ENCODE data around the gene ASS1.

The ASS1 gene

DNA sequence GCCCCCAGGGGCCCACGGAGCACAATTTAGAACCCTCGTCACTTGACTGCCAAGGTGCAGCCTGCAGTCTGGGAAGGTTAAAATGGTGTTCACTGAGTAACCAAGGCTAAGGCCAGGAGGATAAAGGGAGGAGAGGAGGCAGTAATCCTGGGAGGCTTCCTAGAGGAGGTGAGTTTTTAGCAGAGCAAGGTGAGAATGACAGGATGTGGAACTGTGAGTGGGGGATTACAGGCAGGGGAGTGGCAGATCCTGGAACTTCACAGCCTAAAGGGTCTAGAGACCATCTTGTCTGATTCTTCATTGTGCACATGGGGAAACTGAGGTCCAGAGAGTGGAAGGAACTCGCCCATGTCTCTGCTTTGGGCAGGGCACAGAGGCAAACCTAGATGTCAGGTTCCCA lies 42.5 kb upstream of the ASS1 start:
- H3K27ac ChIP-seq: no peak overlapping the region
- TF ChIP-seq, protein P1, sequence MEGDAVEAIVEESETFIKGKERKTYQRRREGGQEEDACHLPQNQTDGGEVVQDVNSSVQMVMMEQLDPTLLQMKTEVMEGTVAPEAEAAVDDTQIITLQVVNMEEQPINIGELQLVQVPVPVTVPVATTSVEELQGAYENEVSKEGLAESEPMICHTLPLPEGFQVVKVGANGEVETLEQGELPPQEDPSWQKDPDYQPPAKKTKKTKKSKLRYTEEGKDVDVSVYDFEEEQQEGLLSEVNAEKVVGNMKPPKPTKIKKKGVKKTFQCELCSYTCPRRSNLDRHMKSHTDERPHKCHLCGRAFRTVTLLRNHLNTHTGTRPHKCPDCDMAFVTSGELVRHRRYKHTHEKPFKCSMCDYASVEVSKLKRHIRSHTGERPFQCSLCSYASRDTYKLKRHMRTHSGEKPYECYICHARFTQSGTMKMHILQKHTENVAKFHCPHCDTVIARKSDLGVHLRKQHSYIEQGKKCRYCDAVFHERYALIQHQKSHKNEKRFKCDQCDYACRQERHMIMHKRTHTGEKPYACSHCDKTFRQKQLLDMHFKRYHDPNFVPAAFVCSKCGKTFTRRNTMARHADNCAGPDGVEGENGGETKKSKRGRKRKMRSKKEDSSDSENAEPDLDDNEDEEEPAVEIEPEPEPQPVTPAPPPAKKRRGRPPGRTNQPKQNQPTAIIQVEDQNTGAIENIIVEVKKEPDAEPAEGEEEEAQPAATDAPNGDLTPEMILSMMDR (conservative IDR thresholded peaks at IDR 0.05): no peak

DNA sequence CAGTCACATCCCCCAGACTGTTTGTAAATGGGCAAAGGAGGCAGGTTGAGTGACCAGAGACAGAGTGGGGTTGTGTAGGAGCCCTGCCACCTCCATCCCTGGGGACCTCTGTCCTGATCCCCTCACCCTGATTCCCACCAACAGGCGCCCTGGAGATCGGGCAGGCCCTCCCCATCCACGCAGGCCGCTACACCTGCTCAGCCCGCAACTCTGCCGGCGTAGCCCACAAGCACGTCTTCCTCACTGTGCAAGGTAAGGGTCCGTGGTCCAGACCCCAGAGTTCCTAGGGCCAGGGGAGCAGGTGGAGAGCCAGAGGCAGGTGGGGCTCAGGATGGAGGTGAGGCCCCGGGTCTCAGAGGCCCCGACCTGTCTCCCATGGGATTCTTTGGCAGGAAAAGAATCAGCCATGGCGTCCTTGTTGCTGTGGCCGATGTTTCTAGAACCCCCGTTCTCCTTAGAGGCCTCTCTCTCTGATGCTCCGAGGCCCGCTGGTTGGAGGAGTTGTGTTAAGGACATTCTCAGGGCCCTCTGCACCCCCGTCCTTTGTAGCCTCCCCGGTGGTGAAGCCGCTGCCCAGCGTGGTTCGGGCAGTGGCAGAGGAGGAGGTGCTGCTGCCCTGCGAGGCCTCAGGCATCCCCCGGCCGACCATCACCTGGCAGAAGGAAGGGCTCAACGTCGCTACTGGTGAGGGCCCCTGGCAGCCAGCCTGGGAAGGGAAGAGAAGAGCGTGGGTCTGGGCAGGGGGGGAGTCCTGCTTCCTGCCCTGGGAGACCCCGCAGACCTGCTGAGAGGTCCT lies 41.9 kb upstream of the ASS1 start:
- TF ChIP-seq, protein P1 (conservative IDR thresholded peaks at IDR 0.05): no peak

DNA sequence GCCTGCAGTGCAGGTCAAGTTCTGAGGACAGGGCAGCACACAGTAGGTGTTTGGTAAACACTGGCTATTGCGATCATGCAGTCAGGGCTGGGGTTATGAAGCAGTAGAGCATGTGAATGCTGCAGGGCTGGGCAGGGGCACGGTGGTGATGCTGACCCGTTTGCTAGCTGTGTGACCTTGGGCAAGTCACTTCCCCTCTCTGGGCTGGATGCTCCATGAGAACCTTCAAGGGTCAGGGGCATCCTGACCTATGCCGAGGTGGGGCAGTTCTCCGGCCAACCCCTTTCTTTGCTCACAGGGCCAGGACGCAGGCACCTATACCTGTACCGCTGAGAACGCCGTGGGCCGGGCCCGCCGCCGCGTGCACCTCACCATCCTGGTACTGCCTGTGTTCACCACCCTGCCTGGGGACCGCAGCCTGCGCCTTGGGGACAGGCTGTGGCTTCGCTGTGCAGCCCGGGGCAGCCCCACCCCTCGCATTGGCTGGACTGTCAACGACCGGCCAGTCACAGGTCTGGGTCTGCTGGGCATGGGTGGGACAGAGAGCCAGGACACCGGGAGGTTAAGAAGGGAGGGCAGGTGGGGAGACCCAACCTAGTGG lies 39.0 kb upstream of the ASS1 start:
- no peak overlapping the region for H3K27ac ChIP-seq
- TF ChIP-seq, protein P1 (conservative IDR thresholded peaks at IDR 0.05): no peak

More for the DNA sequence above, 41.9 kb upstream of the ASS1 start:
- H3K27ac ChIP-seq: no peak overlapping the region

DNA sequence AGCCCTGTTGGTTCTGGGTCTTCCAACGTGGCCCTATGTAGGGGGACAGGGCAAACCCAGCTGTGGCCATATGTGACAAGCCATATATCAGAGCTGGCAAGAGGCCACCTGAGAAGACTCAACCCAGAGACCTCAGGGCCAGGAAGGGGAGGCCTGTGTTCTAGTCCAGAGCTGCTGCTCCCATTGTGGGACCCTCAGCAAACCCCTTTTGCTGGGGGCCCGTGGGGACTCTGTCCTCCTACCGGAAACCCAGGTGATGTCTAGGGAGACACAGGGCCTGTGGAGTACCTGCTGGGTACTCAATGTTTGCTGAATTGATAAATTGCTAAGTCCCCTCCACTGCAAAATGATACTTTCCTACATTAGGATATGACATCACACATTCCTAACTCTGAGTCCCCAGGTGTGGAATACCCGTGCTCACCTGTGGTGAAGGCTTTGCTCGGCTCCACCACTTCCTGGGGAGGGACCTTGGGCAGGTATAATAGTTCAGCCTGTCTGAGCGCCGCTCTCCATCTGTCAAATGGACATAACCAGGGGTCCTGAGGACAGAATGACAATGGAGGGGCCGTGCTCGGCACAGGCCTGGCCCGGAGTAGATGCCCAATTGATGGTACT lies 38.4 kb upstream of the ASS1 start:
- TF ChIP-seq, protein P1 (conservative IDR thresholded peaks at IDR 0.05): no peak
- H3K27ac ChIP-seq: no peak overlapping the region

DNA sequence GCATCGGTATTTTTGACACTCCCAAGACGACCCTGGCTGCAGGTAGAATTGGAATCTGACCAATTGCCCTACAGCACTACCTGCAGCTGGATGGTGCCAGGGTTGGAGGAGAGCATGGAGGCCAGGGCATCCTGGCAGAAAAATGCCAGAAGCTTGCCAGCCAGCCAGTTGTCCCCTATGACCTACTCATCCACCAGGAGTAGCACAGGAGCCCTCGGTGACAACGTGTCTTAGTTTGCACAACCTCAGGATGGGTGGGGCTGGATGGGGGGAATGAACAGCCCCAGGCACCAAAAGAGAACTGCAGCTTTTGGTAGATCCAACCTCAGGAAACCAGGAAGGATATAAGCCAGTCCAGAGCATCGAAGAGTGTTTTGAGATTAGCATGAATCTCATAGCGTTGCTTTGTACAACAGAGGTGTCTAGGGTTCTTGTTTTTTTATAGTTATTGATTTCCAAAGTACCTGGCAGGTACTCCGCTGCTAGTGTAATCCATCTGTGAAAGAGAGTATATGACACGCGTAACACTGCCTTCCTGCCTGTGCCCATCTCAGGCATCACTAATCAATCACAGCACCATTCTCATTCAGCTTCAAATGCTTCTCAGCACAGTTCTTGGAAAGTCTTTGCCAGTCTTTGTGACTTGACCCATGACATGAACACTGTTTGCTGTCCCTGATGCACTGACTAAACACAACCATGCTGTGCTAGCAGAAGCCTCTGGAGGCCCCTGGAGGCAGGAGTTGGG lies 36.7 kb upstream of the ASS1 start:
- TF ChIP-seq, protein P1 (conservative IDR thresholded peaks at IDR 0.05): no peak
- H3K27ac ChIP-seq: no peak overlapping the region

DNA sequence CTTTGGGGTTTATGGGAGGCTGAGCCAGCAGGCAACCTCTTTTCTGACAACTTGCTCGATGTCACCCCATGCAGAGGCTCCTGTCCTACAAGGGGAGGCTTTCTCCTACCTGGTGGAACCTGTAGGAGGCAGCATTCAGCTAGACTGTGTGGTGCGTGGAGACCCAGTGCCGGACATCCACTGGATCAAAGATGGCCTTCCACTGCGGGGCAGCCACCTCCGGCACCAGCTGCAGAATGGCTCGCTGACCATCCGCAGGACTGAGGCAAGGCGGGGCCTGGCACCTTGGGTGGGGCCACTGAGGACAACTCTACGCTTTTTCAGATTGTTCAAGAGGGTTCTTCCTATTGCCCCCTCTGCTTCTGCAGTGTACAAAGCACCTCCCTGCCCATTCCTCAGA lies 36.1 kb upstream of the ASS1 start:
- TF ChIP-seq, protein P1 (conservative IDR thresholded peaks at IDR 0.05): no peak
- H3K27ac ChIP-seq: no peak overlapping the region

DNA sequence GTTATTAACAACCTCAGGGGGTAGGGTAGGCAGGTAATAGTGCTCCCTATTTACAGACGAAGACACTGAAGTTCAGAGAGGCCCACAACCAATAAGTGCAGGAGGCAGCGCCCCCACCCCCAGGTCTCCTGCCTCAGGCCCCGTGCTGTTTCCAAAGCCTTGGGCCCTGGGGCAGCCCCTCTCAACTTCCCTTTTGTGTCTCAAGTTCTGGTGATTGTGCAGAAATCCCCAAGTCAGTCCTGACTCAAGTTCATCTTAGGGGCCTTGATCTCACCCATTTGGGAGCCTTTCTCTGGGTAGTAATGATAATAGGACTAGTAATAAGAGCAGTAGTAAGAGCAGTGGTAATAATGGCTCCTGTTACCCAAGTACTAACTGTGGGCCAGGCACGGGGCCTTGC lies 35.5 kb upstream of the ASS1 start:
- TF ChIP-seq, protein P1 (conservative IDR thresholded peaks at IDR 0.05): no peak
- H3K27ac ChIP-seq: no peak overlapping the region

All from VCaP (cell line).